NCI-H82 treated with DMSO at 0.1 percent for 48 hours (cell line): Measurements from ENCODE around the gene CDH20.
"Not testable (repeated sequence)": the region's sequence is repeated elsewhere in the genome, so short reads cannot be mapped to it uniquely, and the experiment has no call there.

Experiments used
- DNase-seq: peaks from one replicate; lab custom pipeline; 2025; ENCODE audit not compliant: unreplicated experiment; lab: John Stamatoyannopoulos, UW

The CDH20 gene

GRCh38 chr18:61340148-61340547, 6.9 kb downstream of the CDH20 start:
- DNase-seq = no peak

GRCh38 chr18:61348230-61348629, 15.0 kb downstream of the CDH20 start:
- no peak for DNase-seq

- no peak for DNase-seq
These were observed 17.3 kb downstream of the CDH20 start for GRCh38 chr18:61350578-61350977.

GRCh38 chr18:61352059-61352458, 18.8 kb downstream of the CDH20 start:
- no peak for DNase-seq

- DNase-seq = no peak
These were observed 19.4 kb downstream of the CDH20 start for GRCh38 chr18:61352611-61353010.

GRCh38 chr18:61360404-61361383, 27.5 kb downstream of the CDH20 start:
- no peak for DNase-seq

GRCh38 chr18:61362511-61362910, 29.3 kb downstream of the CDH20 start:
- no peak for DNase-seq

GRCh38 chr18:61364953-61365352, 31.7 kb downstream of the CDH20 start:
- no peak for DNase-seq

GRCh38 chr18:61368001-61368400, 34.8 kb downstream of the CDH20 start:
- peak; percentile 94 for DNase-seq

GRCh38 chr18:61369671-61370070, 36.4 kb downstream of the CDH20 start:
- DNase-seq = not testable (repeated sequence)

GRCh38 chr18:61371111-61371510, 37.9 kb downstream of the CDH20 start:
- DNase-seq = no peak

GRCh38 chr18:61379827-61380226, 46.6 kb downstream of the CDH20 start:
- no peak for DNase-seq

GRCh38 chr18:61388010-61388409, 54.8 kb downstream of the CDH20 start:
- DNase-seq = no peak

- DNase-seq = no peak
These were observed 61.8 kb downstream of the CDH20 start for GRCh38 chr18:61394983-61395382.

- no peak for DNase-seq
These were observed 64.0 kb downstream of the CDH20 start for GRCh38 chr18:61397222-61397621.

GRCh38 chr18:61398961-61399705, 65.9 kb downstream of the CDH20 start:
- DNase-seq = no peak

- no peak for DNase-seq
These were observed 66.9 kb downstream of the CDH20 start for GRCh38 chr18:61400016-61400635.

GRCh38 chr18:61400716-61401115, 67.5 kb downstream of the CDH20 start:
- no peak for DNase-seq

- DNase-seq = no peak
These were observed 69.5 kb downstream of the CDH20 start for GRCh38 chr18:61402726-61403125.

- DNase-seq = no peak
These were observed 80.2 kb downstream of the CDH20 start for GRCh38 chr18:61413396-61413795.

GRCh38 chr18:61414086-61414485, 80.9 kb downstream of the CDH20 start:
- DNase-seq = no peak

GRCh38 chr18:61419763-61420162, 86.5 kb downstream of the CDH20 start:
- DNase-seq = no peak
